Mammary epithelial cell (primary cell): Measurements from ENCODE around the gene SBNO2.

ENCODE experiments used
- CTCF ChIP-seq, 2 donors: IDR thresholded peaks in 1 of 2; conservative IDR thresholded peaks in 1 of 2; 2 replicates each; pipeline ENCODE4 v1.5.1; 2011 to 2012; ENCODE audit warnings: inconsistent platforms in 2 of 2, low read length in 2 of 2, mild to moderate bottlenecking in 2 of 2, control low read depth in 1 of 2, low read depth in 1 of 2; ENCODE audit not compliant: insufficient read depth in 1 of 2; ENCODE audit errors: extremely low read depth in 1 of 2
- EZH2 ChIP-seq: IDR thresholded peaks from 2 replicates; pipeline ENCODE4 v1.6.1; 2012; ENCODE audit warnings: low read length, inconsistent platforms, borderline replicate concordance

- TF ChIP-seq CTCF (conservative IDR thresholded peaks at IDR 0.05 in 1 of 2, IDR thresholded peaks at IDR 0.05 in 1 of 2; ENCODE audit: extremely low read depth in 1 of 2, insufficient read depth in 1 of 2, low read depth in 1 of 2, low read length in 2 of 2) (no peak), EZH2 (no peak)
Measured at GRCh38 chr19:1166872-1167573, 7.0 kb downstream of the SBNO2 start.
